GM12872 (cell line): ENCODE results near the gene ACOX3.

Experiments used
- CTCF ChIP-seq: IDR thresholded peaks from 3 replicates; pipeline ENCODE4 v1.5.1; 2011; ENCODE audit warnings: low read depth, mild to moderate bottlenecking, low read length, moderate library complexity; ENCODE audit not compliant: insufficient read depth

ACOX3 gene

GRCh38 chr4:8371596-8371995, 68.9 kb downstream of the ACOX3 start:
- no peak for TF ChIP-seq CTCF

- no peak for TF ChIP-seq CTCF
These were observed 69.5 kb downstream of the ACOX3 start for GRCh38 chr4:8370835-8371595.

DNA sequence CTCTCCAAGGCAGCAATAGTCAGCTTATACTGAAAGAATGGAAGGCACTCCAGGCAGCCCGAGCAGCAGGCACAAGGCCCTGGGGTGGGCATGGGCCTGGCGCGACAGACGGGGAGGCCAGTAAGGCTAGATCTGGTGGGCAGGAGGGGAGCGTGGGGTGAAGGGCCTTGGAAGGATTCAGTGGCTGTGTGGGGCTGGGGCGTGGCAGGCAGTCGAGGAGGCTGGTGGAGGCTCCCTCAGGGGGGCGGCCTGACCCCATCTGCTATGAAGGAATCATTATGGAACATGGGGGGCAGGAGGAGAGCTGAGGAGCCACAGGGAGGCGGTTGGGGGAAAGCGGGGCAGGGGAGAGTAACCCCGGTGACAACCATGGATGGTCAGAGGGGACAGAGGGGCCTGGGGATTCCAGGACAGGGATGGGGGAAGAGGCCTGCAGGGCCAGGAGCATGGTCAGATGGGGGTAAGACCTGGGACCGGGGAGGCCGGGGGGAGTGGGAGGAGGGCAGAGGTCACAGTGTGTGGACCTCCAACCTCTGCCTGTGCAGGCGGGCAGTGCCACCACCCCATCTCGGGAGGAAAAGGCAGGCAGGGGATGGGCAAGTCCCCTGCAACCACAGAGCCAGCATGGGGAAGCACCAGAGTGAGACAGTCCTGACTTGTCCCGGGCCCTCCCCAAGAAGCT, 70.3 kb downstream of the ACOX3 start:
- no peak for TF ChIP-seq CTCF

- TF ChIP-seq CTCF: no peak
These were observed 71.0 kb downstream of the ACOX3 start for GRCh38 chr4:8369426-8370105.

DNA sequence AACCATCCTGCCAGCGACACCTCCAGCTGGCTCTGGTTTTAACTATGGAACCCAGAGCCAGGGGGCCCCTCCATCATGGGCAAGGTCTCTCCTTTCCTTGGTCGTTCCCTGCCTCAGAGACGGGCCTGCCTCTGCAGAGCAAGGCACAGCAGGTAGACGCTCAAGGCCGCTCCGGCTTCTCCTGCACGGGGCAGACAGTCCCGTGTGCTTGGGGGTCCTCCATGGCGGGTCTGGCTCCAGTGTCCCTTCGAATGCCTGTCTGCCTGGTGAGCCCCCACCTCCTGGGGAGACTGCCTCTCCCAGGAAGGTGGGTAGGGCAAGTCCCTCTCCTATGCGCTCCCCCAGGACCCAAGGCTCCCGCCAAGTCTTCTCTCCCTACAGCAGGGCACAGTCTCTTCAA, 71.5 kb downstream of the ACOX3 start:
- TF ChIP-seq CTCF: no peak

DNA sequence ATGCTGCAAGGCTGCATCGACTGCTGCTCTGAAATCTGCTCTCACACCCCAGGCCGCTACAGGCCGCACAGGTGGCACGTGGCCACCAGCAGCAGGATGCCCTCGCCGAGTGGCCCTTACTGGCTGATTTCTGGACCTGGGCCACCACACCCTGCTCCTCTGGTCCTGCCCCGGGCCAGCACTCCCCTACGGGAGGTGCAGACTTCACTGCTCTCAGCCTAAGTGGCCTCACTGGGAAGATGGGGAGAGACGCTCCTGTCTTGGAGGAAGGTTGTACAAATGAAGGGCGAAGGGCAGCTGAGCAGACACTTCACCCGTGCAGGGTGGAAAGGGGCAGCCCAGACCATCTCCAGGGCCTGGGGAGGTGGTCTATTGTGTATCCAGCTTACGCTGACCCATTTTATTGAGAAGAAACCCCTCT, 72.5 kb downstream of the ACOX3 start:
- no peak for TF ChIP-seq CTCF

- no peak for TF ChIP-seq CTCF
These were observed 73.9 kb downstream of the ACOX3 start for GRCh38 chr4:8366601-8367000.
